ENCODE measurements around the gene ZNF672. TPM values are rescaled to one million over a fixed set of nuclear protein-coding genes. Genes with fewer than 3 reads are reported as not detected.

ZNF672 gene
- total and polyA plus RNA-seq, 2 of the 13 experiments (the other 11 are each of a cell fraction or from before 2014, with no cell fraction given) = 17.2 to 22.9 TPM

DNA sequence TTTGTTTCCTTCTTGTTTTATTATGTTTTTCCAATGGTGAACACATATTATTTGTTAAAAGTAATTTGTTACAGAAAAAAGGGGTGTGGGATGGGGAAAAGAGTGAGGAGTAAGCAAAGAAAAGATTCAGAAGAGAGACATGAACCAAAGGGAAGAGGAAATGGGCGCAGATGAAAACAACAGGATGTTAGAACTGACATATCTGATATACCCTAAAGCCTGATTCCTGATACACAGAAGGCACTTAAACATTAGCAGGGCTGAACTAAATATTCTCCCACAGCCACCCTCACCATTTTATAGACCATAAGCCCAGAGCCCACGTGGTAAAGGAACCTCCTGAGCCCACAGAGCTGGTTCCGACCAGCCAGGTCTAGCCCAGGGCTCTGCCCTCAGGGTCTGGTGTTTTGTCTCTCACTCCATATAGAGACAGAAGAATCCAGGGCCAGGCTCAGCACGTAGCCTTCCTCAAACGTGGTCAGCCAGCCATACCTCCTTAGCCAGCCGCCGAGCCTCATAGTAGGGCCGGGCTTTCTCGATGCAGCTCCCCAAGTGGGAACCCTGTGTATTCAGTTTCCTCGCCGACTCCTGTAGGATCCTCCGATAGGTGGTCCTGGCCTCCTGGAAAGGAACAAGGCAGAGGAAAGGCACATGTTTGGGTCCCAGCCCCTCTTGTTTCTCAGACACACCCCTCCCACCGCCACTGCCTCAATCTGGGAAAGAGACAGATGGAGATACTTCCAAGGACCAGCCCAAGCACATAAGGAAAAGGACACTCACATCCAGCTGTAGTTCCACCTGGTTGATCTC, 21.8 kb upstream of the ZNF672 start (continued):
- no peak for TF ChIP-seq ZNF609 (CRISPR knock-in tag; IDR thresholded peaks at IDR 0.05; ENCODE audit: borderline replicate concordance)
- no peak for TF ChIP-seq SMAD9 (CRISPR knock-in tag; IDR thresholded peaks at IDR 0.05)
- no peak for TF ChIP-seq TOPORS (CRISPR knock-in tag; IDR thresholded peaks at IDR 0.05)
- TF ChIP-seq PHF8 (CRISPR knock-in tag; IDR thresholded peaks at IDR 0.05) = no peak
- TF ChIP-seq CCAR2 (optimal IDR thresholded peaks at IDR 0.05; ENCODE audit: low read depth, low read length) = no peak

- Histone ChIP-seq H3K79me2 (ENCODE audit: insufficient read depth, low read length) (peaks cover 10% of the 10 kb centered on the region), H3K4me2 (ENCODE audit: low read depth, low read length) (no peak overlapping the region), H3K9me3 (ENCODE audit: low read length) (no peaks in the 10 kb centered on the region), H3K4me1 (ENCODE audit: insufficient read depth, low read length) (peaks cover 21% of the 10 kb centered on the region), H3K4me3 (replicated peaks in 1 of 3; ENCODE audit: insufficient read depth in 1 of 3, low read depth in 2 of 3, low read length in 3 of 3) (no peak overlapping the region), H3K27me3 (ENCODE audit: control insufficient read depth in 1 of 2, insufficient read depth in 2 of 2, low read length in 2 of 2) (no peaks in the 10 kb centered on the region), H4K20me1 (ENCODE audit: insufficient read depth, low read length) (no peaks in the 10 kb centered on the region), H3K9ac (ENCODE audit: insufficient read depth, low read depth, low read length) (no peak overlapping the region), H3K36me3 (replicated peaks in 1 of 2; ENCODE audit: control insufficient read depth in 1 of 2, insufficient read depth in 2 of 2, low read length in 2 of 2) (peaks cover 19 to 72% of the 10 kb centered on the region in 2 experiments), H3K27ac (ENCODE audit: extremely low read length, insufficient read depth, low read length) (no peak overlapping the region), H2AFZ (ENCODE audit: low read length) (no peak overlapping the region)
- intact Hi-C loops (cut with micrococcal nuclease; ENCODE audit: unreplicated experiment) = no loop called here
- ChIA-PET POLR2A (no interaction called here), CTCF (ENCODE audit: low intra/inter-chr PET ratio, low total read pairs) (no interaction called here)
- in situ Hi-C loops (cut with HindIII; ENCODE audit: extremely low pct_ligation_motif_present, low pct_unique_long_range_greater_than_20kb) = loop anchor here (5.0 kb wide), 1 partner anchor 60 kb away; the partner anchor contains the start of gene LYPD8
- TF ChIP-seq, protein P1, sequence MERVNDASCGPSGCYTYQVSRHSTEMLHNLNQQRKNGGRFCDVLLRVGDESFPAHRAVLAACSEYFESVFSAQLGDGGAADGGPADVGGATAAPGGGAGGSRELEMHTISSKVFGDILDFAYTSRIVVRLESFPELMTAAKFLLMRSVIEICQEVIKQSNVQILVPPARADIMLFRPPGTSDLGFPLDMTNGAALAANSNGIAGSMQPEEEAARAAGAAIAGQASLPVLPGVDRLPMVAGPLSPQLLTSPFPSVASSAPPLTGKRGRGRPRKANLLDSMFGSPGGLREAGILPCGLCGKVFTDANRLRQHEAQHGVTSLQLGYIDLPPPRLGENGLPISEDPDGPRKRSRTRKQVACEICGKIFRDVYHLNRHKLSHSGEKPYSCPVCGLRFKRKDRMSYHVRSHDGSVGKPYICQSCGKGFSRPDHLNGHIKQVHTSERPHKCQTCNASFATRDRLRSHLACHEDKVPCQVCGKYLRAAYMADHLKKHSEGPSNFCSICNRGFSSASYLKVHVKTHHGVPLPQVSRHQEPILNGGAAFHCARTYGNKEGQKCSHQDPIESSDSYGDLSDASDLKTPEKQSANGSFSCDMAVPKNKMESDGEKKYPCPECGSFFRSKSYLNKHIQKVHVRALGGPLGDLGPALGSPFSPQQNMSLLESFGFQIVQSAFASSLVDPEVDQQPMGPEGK (CRISPR knock-in tag; IDR thresholded peaks at IDR 0.05) = no peak
- TF ChIP-seq ZNF225 (CRISPR knock-in tag; IDR thresholded peaks at IDR 0.05) = no peak
- no peak for TF ChIP-seq GATA4 (IDR thresholded peaks at IDR 0.05; ENCODE audit: borderline replicate concordance, low read depth)
- TF ChIP-seq, protein P2, sequence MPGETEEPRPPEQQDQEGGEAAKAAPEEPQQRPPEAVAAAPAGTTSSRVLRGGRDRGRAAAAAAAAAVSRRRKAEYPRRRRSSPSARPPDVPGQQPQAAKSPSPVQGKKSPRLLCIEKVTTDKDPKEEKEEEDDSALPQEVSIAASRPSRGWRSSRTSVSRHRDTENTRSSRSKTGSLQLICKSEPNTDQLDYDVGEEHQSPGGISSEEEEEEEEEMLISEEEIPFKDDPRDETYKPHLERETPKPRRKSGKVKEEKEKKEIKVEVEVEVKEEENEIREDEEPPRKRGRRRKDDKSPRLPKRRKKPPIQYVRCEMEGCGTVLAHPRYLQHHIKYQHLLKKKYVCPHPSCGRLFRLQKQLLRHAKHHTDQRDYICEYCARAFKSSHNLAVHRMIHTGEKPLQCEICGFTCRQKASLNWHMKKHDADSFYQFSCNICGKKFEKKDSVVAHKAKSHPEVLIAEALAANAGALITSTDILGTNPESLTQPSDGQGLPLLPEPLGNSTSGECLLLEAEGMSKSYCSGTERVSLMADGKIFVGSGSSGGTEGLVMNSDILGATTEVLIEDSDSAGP (CRISPR knock-in tag; IDR thresholded peaks at IDR 0.05; ENCODE audit: borderline replicate concordance) = no peak
- no peak for TF ChIP-seq FIP1L1 (IDR thresholded peaks at IDR 0.05; ENCODE audit: borderline replicate concordance, insufficient read depth, low read depth, low read length)
- TF ChIP-seq HOXA3 (CRISPR knock-in tag; IDR thresholded peaks at IDR 0.05) = no peak
- ATAC-seq (no peak), FAIRE-seq (no peak), DNase-seq (ENCODE audit: low spot score) (no peak)
- no TSS peak for BruUV-seq (replicated peaks)
- WGBS (ENCODE audit: low lambda C conversion rate) = 88% methylated on average over 3 of the region's 6 CpGs
These were observed 21.0 kb upstream of the ZNF672 start for GRCh38 chr1:248817065-248817464.

Data from HepG2 (cell line).